HCT116 (cell line): ENCODE measurements around the gene ERG. TPM values are rescaled to one million over a fixed set of nuclear protein-coding genes. Genes with fewer than 3 reads are reported as not detected.

ENCODE experiments used
- ATAC-seq: fragments of 200-7000 bp; cut with Tn5 transposase; 2 replicates; pipeline ENCODE4 v1.9.1; 2020; ENCODE audit warnings: mild to moderate bottlenecking, moderate library complexity
- BruUV-seq: library from RNA; stranded (reverse); fragments of 400-500 nt; replicated peaks from 2 replicates; lab custom pipeline; 2021; lab: Mats Ljungman, UMichigan
- CTCF ChIA-PET: fragments of 300-600 bp; sonication (Branson Sonifier 250); formaldehyde crosslinking; loops from one replicate; lab custom pipeline; 2021; ENCODE audit warnings: antibody characterized with exemption; lab: Charles Lee
- POLR2A ChIA-PET: fragments of 300-600, 350-600 bp; sonication (Branson Sonifier 250); formaldehyde crosslinking; loops from one replicate; lab custom pipeline; 2021; ENCODE audit warnings: antibody characterized with exemption; lab: Charles Lee
- RAD21 ChIA-PET, 2 experiments: fragments of 300-600 bp; sonication (Branson Sonifier 250); formaldehyde crosslinking; loops; one replicate each; lab custom pipeline; 2023; ENCODE audit warnings: low total read pairs in 2 of 2; ENCODE audit not compliant: uncharacterized antibody in 2 of 2, unreplicated experiment in 2 of 2, low non-redundant PET in 1 of 2; lab: Charles Lee
- DNase-seq: peaks from one replicate; pipeline ENCODE4 v3.0.0-alpha.2; 2010; ENCODE audit warnings: low read depth, low spot score
- H2AFZ ChIP-seq: fragments of 200-600 bp; shearing (Covaris generic), sonication (generic); 2 replicates; pipeline ENCODE4 v1.6.1; 2017; ENCODE audit warnings: low read depth, mixed run types, mixed read lengths, antibody characterized with exemption, low read length; ENCODE audit not compliant: poor library complexity, severe bottlenecking
- H3K27ac ChIP-seq: 2 replicates; pipeline ENCODE4 v1.5.1; 2012; ENCODE audit warnings: low read depth, low read length
- H3K27me3 ChIP-seq: fragments of 200-600 bp; sonication (generic); 2 replicates; pipeline ENCODE4 v1.6.1; 2016; ENCODE audit warnings: mixed run types, low read length, mixed read lengths; ENCODE audit not compliant: insufficient read depth
- H3K36me3 ChIP-seq, 2 experiments: fragments of 200-500 bp in 1 of 2; fragments of 200-600 bp in 1 of 2; sonication (Bioruptor generic) in 1 of 2; sonication (generic) in 1 of 2; 2 replicates each; pipeline versions ENCODE4 v1.5.1 to v1.6.1; 2014 to 2016; ENCODE audit warnings: low read length in 2 of 2, inconsistent platforms in 1 of 2, mixed read lengths in 1 of 2, mixed run types in 1 of 2; ENCODE audit not compliant: insufficient read depth in 2 of 2, control insufficient read depth in 1 of 2
- H3K4me1 ChIP-seq, 2 experiments: fragments of 200-600 bp in 1 of 2; sonication (generic) in 1 of 2; 2 replicates each; pipeline versions ENCODE4 v1.5.1 to v1.6.1; 2012 to 2017; ENCODE audit warnings: low read length in 2 of 2, inconsistent platforms in 1 of 2, mild to moderate bottlenecking in 1 of 2, mixed read lengths in 1 of 2, mixed run types in 1 of 2, moderate library complexity in 1 of 2; ENCODE audit not compliant: insufficient read depth in 2 of 2, control insufficient read depth in 1 of 2
- H3K4me2 ChIP-seq: fragments of 200-600 bp; sonication (generic); 2 replicates; pipeline ENCODE4 v1.6.1; 2017; ENCODE audit warnings: mixed run types, low read length, mixed read lengths
- H3K4me3 ChIP-seq, 2 experiments: fragments of 200-600 bp in 1 of 2; sonication (generic) in 1 of 2; replicated peaks in 1 of 2; 2 replicates each; pipeline ENCODE4 v1.5.1; 2011 to 2016; ENCODE audit warnings: low read length in 2 of 2, control low read depth in 1 of 2, low read depth in 1 of 2, mild to moderate bottlenecking in 1 of 2, mixed read lengths in 1 of 2, mixed run types in 1 of 2
- H3K79me2 ChIP-seq: fragments of 200-600 bp; sonication (generic); 2 replicates; pipeline ENCODE4 v1.6.1; 2017; ENCODE audit warnings: mild to moderate bottlenecking, mixed run types, low read length, moderate library complexity, mixed read lengths; ENCODE audit not compliant: insufficient read depth
- H3K9ac ChIP-seq: fragments of 200-600 bp; sonication (generic); 2 replicates; pipeline ENCODE4 v1.6.1; 2016; ENCODE audit warnings: low read length, mixed read lengths
- H3K9me2 ChIP-seq: fragments of 200-600 bp; sonication (generic), shearing (Covaris generic); 2 replicates; pipeline ENCODE4 v1.6.1; 2017; ENCODE audit warnings: mixed run types, mild to moderate bottlenecking, moderate library complexity; ENCODE audit not compliant: insufficient read depth
- H3K9me3 ChIP-seq, 2 experiments: fragments of 200-500 bp in 1 of 2; fragments of 200-600 bp in 1 of 2; sonication (Bioruptor generic) in 1 of 2; sonication (generic) in 1 of 2; 2 replicates each; pipeline ENCODE4 v1.6.1; 2014 to 2017; ENCODE audit warnings: low read length in 2 of 2, mixed read lengths in 2 of 2, inconsistent platforms in 1 of 2, low read depth in 1 of 2, mild to moderate bottlenecking in 1 of 2, mixed run types in 1 of 2, moderate library complexity in 1 of 2; ENCODE audit not compliant: control insufficient read depth in 1 of 2, insufficient read depth in 1 of 2
- H4K20me1 ChIP-seq: fragments of 200-600 bp; sonication (generic), shearing (Covaris generic); 2 replicates; pipeline ENCODE4 v1.6.1; 2017; ENCODE audit warnings: mixed run types, mild to moderate bottlenecking, moderate library complexity; ENCODE audit not compliant: insufficient read depth
- ATF3 ChIP-seq: IDR thresholded peaks from 2 replicates; pipeline ENCODE4 v1.6.1; 2012
- CBX3 ChIP-seq: IDR thresholded peaks from 2 replicates; pipeline ENCODE4 v1.6.1; 2012; ENCODE audit warnings: low read depth
- CEBPB ChIP-seq: IDR thresholded peaks from 2 replicates; pipeline ENCODE4 v1.6.1; 2012; ENCODE audit warnings: low read depth
- ELF1 ChIP-seq: IDR thresholded peaks from 2 replicates; pipeline ENCODE4 v1.6.1; 2012; ENCODE audit warnings: low read depth, borderline replicate concordance
- EZH2 ChIP-seq: fragments of 200-600 bp; sonication (generic); IDR thresholded peaks from 2 replicates; pipeline ENCODE4 v1.6.1; 2017; ENCODE audit warnings: antibody characterized with exemption, mixed run types
- EZH2phosphoT487 ChIP-seq: fragments of 200-600 bp; IDR thresholded peaks from 2 replicates; pipeline ENCODE4 v1.6.1; 2018; ENCODE audit warnings: antibody characterized with exemption, borderline replicate concordance
- POLR2A ChIP-seq: IDR thresholded peaks from 2 replicates; pipeline ENCODE4 v1.7.0; 2011; ENCODE audit warnings: borderline replicate concordance; ENCODE audit not compliant: insufficient read depth, insufficient read length; ENCODE audit errors: extremely low read depth
- SIN3A ChIP-seq: IDR thresholded peaks from 2 replicates; pipeline ENCODE4 v1.6.1; 2012; ENCODE audit warnings: low read depth
- SP1 ChIP-seq: IDR thresholded peaks from 2 replicates; pipeline ENCODE4 v1.6.1; 2012; ENCODE audit warnings: low read depth
- SRF ChIP-seq: IDR thresholded peaks from 2 replicates; pipeline ENCODE4 v1.6.1; 2012; ENCODE audit warnings: low read depth
- TCF7L2 ChIP-seq: IDR thresholded peaks from 2 replicates; pipeline ENCODE4 v1.7.0; 2011; ENCODE audit warnings: borderline replicate concordance, inconsistent platforms; ENCODE audit not compliant: insufficient read depth, insufficient read length; ENCODE audit errors: extremely low read depth
- ZFX ChIP-seq: fragments of 450-650 bp; IDR thresholded peaks from 2 replicates; pipeline ENCODE4 v1.6.1; 2017
- intact Hi-C: fragments of 100-400 bp; cut with micrococcal nuclease; formaldehyde crosslinking; loops from 2 replicates; pipeline ENCODE4 v1.10.0; 2022
- total RNA-seq: library from RNA; stranded (reverse); gene quantifications from one replicate; pipeline ENCODE4 v1.2.1, GENCODE V29; 2021; ENCODE audit not compliant: unreplicated experiment

The ERG gene
- total RNA-seq, 1 experiment from 2014 or later: 0.17 TPM

GRCh38 chr21:38459490-38459889 is 38.8 kb downstream of the ERG start (continued):
- TF ChIP-seq EZH2: no peak
- no peak for TF ChIP-seq ZFX
- no peak for TF ChIP-seq SIN3A
- no peak for TF ChIP-seq ATF3

GRCh38 chr21:38455403-38455802 is 42.9 kb downstream of the ERG start:
- Histone ChIP-seq H3K4me1 (no peaks in the 10 kb centered on the region), H4K20me1 (no peaks in the 10 kb centered on the region), H3K4me2 (no peak overlapping the region), H3K9me3 (no peaks in the 10 kb centered on the region), H3K4me3 (no peak overlapping the region), H3K27me3 (peaks cover 4% of the 10 kb centered on the region; the same call in 1 of the 2 replicates), H3K9ac (no peak overlapping the region), H2AFZ (no peak overlapping the region), H3K27ac (no peak overlapping the region), H3K36me3 (no peaks in the 10 kb centered on the region), H3K9me2 (no peaks in the 10 kb centered on the region), H3K79me2 (no peaks in the 10 kb centered on the region)
- ATAC-seq: no peak
- ChIA-PET CTCF (no interaction called here), RAD21 (no interaction called here), POLR2A (no interaction called here)
- TF ChIP-seq ELF1: no peak
- no peak for TF ChIP-seq SRF
- no peak for TF ChIP-seq EZH2
- no peak for TF ChIP-seq EZH2phosphoT487
- TF ChIP-seq SP1: no peak
- no peak for TF ChIP-seq CBX3
- TF ChIP-seq TCF7L2: no peak
- no peak for TF ChIP-seq SIN3A
- no peak for TF ChIP-seq CEBPB
- no peak for TF ChIP-seq POLR2A
- TF ChIP-seq ZFX: no peak
- BruUV-seq: no TSS peak
- DNase-seq: no peak
- intact Hi-C loops: no loop called here
